Endodermal cell (in vitro differentiated cells): Measurements from ENCODE around the gene LEFTY1. TPM values are rescaled to one million over a fixed set of nuclear protein-coding genes. Genes with fewer than 3 reads are reported as not detected.

Experiments
- DNase-seq: peaks from one replicate; pipeline ENCODE4 v3.0.0-alpha.2; 2017
- H3K27ac ChIP-seq: 2 replicates; pipeline ENCODE4 v1.5.1; 2013; ENCODE audit warnings: mild to moderate bottlenecking, low read depth, low read length, moderate library complexity
- H3K27me3 ChIP-seq: 2 replicates; pipeline ENCODE4 v1.6.1; 2013; ENCODE audit warnings: mild to moderate bottlenecking, low read length, moderate library complexity; ENCODE audit not compliant: insufficient read depth, control insufficient read depth, poor library complexity, severe bottlenecking
- H3K36me3 ChIP-seq: 2 replicates; pipeline ENCODE4 v1.7.0; 2013; ENCODE audit warnings: mild to moderate bottlenecking, low read length, moderate library complexity; ENCODE audit not compliant: control insufficient read depth, insufficient read depth
- H3K4me1 ChIP-seq: one replicate; pipeline ENCODE4 v1.7.0; 2013; ENCODE audit warnings: low read length; ENCODE audit not compliant: control insufficient read depth, insufficient read depth
- H3K4me3 ChIP-seq: 2 replicates; pipeline ENCODE4 v1.5.1; 2013; ENCODE audit warnings: mild to moderate bottlenecking, low read length, moderate library complexity
- H3K9ac ChIP-seq: 2 replicates; pipeline ENCODE4 v1.6.1; 2013; ENCODE audit warnings: mild to moderate bottlenecking, low read length, moderate library complexity; ENCODE audit not compliant: poor library complexity, severe bottlenecking; ENCODE audit errors: extremely low read depth
- H3K9me3 ChIP-seq: 2 replicates; pipeline ENCODE4 v1.6.1; 2013; ENCODE audit warnings: mild to moderate bottlenecking, low read length, moderate library complexity; ENCODE audit not compliant: control insufficient read depth
- H3K27ac Mint-ChIP-seq: 2 replicates; pipeline ENCODE4 v1.8.0; 2020; ENCODE audit warnings: mixed read lengths
- H3K27me3 Mint-ChIP-seq: 2 replicates; pipeline ENCODE4 v1.8.0; 2021; ENCODE audit warnings: mild to moderate bottlenecking, mixed read lengths; ENCODE audit not compliant: insufficient read depth
- H3K36me3 Mint-ChIP-seq: 2 replicates; pipeline ENCODE4 v1.8.0; 2020; ENCODE audit warnings: low read depth, mixed read lengths
- H3K4me1 Mint-ChIP-seq: 2 replicates; pipeline ENCODE4 v1.8.0; 2020; ENCODE audit warnings: mixed read lengths
- H3K4me3 Mint-ChIP-seq: 2 replicates; pipeline ENCODE4 v1.8.0; 2020; ENCODE audit warnings: mild to moderate bottlenecking, moderate library complexity, mixed read lengths
- H3K9me3 Mint-ChIP-seq: 2 replicates; pipeline ENCODE4 v1.8.0; 2020; ENCODE audit warnings: mild to moderate bottlenecking, mixed read lengths
- CTCF ChIP-seq: fragments of 200-600 bp; sonication (generic); conservative IDR thresholded peaks from 2 replicates; pipeline ENCODE4 v1.5.0; 2021; ENCODE audit warnings: antibody characterized with exemption, mild to moderate bottlenecking
- WGBS, 2 experiments: methylation state at CpG; one replicate each; pipeline versions ENCODE4 v1.1.5 to v1.1.7; 2013; ENCODE audit warnings: missing lambda C conversion rate in 2 of 2, mixed read lengths in 1 of 2; ENCODE audit not compliant: insufficient coverage in 1 of 2, insufficient read length in 1 of 2; 5-methylcytosine and 5-hydroxymethylcytosine counted together
- total RNA-seq, 2 donors: library from RNA; stranded (reverse); fragmentation: NEBNext Ultra II Directional in 1 of 2; extraction: Animal tissue kit (Norgen Biotek cat#: 25700) in 1 of 2; gene quantifications; 2 replicates in 1 of 2; 3 replicates in 1 of 2; pipeline ENCODE4 v1.2.1, GENCODE V29; 2021

The LEFTY1 gene
- total RNA-seq, 2 donors from 2014 or later, result 76.0 to 660 TPM

GRCh38 chr1:225896937-225897549 is 8.1 kb upstream of the LEFTY1 start:
- TF ChIP-seq CTCF, result no peak
- 69 to 75% methylated on average over 6 to 7 of the region's 7 CpGs for WGBS, 2 experiments
- Mint-ChIP-seq H3K36me3 (peaks cover 2% of the 10 kb centered on the region), H3K27ac (peak overlapping the region; percentile 98), H3K4me3 (no peak overlapping the region), H3K4me1 (peaks cover 37% of the 10 kb centered on the region), H3K27me3 (no peaks in the 10 kb centered on the region), H3K9me3 (peaks cover 1% of the 10 kb centered on the region)
- no peaks in the 10 kb centered on the region for H3K36me3 ChIP-seq
- H3K4me3 ChIP-seq, result no peak overlapping the region
- H3K9me3 ChIP-seq, result no peaks in the 10 kb centered on the region
- peak; percentile 74 for DNase-seq
- H3K27ac ChIP-seq, result no peak overlapping the region
- H3K9ac ChIP-seq, result no peak overlapping the region
- H3K4me1 ChIP-seq, result peaks cover 22% of the 10 kb centered on the region
- H3K27me3 ChIP-seq, result no peaks in the 10 kb centered on the region

- H3K9me3 Mint-ChIP-seq, result peaks cover 1% of the 10 kb centered on the region
Observed at GRCh38 chr1:225896494-225896893, 7.5 kb upstream of the LEFTY1 start.

GRCh38 chr1:225892307-225892706 is 3.4 kb upstream of the LEFTY1 start:
- Histone ChIP-seq H3K36me3 (peaks cover 11% of the 10 kb centered on the region), H3K27ac (no peak overlapping the region), H3K27me3 (no peaks in the 10 kb centered on the region), H3K4me3 (no peak overlapping the region), H3K4me1 (peaks cover 8% of the 10 kb centered on the region), H3K9ac (no peak overlapping the region), H3K9me3 (no peaks in the 10 kb centered on the region)
- no peaks in the 10 kb centered on the region for H3K9me3 Mint-ChIP-seq
- no peak for DNase-seq
- H3K4me3 Mint-ChIP-seq, result no peak overlapping the region
- no peak overlapping the region for H3K27ac Mint-ChIP-seq
- no peak for TF ChIP-seq CTCF
- peaks cover 8% of the 10 kb centered on the region for H3K36me3 Mint-ChIP-seq
- no peaks in the 10 kb centered on the region for H3K27me3 Mint-ChIP-seq
- WGBS, 2 experiments, result 89 to 95% methylated on average over 5 to 6 of the region's 6 CpGs
- peaks cover 43% of the 10 kb centered on the region for H3K4me1 Mint-ChIP-seq

More at GRCh38 chr1:225896494-225896893, 7.5 kb upstream of the LEFTY1 start:
- WGBS, 2 experiments, result 94 to 95% methylated on average over 2 to 5 of the region's 5 CpGs
- Mint-ChIP-seq H3K36me3 (peaks cover 2% of the 10 kb centered on the region), H3K27ac (peak overlapping the region; percentile 98), H3K27me3 (no peaks in the 10 kb centered on the region), H3K4me3 (no peak overlapping the region), H3K4me1 (peaks cover 40% of the 10 kb centered on the region)
- Histone ChIP-seq H3K27ac (no peak overlapping the region), H3K9me3 (no peaks in the 10 kb centered on the region), H3K36me3 (no peaks in the 10 kb centered on the region), H3K27me3 (no peaks in the 10 kb centered on the region), H3K4me3 (no peak overlapping the region), H3K4me1 (peaks cover 22% of the 10 kb centered on the region), H3K9ac (no peak overlapping the region)
- TF ChIP-seq CTCF, result no peak
- DNase-seq, result no peak
